Activated CD4-positive, CD25-positive, alpha-beta regulatory T cell (primary cell): ENCODE results near the gene PNLIPRP2.

ENCODE experiments used
- DNase-seq, 4 experiments: peaks; one replicate each; lab custom pipeline; 2025; lab: John Stamatoyannopoulos, UW

The PNLIPRP2 gene

GRCh38 chr10:116655568-116655967 is 34.8 kb downstream of the PNLIPRP2 start:
- DNase-seq: no peak

DNA sequence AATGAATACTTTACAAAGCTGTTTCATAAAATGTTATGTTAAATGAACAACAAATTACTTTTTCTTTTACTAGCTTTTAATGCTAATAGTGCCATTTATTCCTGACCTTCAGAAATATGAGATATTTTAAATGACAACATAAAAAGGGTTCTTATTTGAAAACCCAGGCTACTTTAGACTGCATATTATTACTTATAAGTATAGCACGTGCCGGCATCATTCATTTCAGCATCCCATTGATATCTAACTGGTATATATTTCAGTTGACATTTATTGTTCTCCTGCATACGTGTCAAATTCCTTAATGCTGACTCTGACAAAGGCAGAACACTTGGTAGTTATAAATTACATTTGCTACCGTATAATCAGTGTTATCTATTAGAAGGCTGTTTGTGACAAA is 35.3 kb downstream of the PNLIPRP2 start:
- no peak for DNase-seq

DNA sequence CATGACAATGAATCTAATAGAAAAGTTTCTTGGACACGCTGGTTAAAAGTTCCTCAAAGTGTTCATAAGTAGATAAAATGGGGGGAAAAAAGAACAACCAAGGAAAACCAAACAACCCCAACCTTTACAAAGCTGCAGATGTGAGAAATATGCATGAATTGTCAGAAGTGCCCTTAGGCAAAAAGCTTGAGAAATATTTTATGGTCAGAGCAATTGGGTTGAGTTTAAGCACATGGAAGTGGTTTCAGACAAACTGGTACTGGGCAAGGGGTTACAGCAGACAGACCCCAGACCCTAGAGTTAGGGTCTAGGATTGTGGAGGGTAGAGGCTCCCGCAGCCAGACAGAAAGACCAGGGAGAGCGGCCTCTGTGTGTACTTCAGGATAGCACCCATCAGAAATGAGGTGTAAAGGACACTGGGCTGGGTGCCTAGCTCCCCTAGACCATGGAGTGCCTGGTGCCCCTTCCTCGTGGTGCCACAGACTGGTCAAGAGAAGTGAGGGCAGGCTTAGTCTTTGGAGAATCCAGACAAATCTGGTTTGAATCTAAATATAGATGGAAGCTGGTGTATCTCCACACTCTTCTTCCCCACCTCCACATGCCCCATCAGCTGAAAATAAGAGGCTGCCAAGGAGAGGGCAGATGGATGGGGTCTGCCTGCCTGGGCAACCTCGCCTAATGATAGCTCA is 37.3 kb downstream of the PNLIPRP2 start:
- no peak for DNase-seq

DNA sequence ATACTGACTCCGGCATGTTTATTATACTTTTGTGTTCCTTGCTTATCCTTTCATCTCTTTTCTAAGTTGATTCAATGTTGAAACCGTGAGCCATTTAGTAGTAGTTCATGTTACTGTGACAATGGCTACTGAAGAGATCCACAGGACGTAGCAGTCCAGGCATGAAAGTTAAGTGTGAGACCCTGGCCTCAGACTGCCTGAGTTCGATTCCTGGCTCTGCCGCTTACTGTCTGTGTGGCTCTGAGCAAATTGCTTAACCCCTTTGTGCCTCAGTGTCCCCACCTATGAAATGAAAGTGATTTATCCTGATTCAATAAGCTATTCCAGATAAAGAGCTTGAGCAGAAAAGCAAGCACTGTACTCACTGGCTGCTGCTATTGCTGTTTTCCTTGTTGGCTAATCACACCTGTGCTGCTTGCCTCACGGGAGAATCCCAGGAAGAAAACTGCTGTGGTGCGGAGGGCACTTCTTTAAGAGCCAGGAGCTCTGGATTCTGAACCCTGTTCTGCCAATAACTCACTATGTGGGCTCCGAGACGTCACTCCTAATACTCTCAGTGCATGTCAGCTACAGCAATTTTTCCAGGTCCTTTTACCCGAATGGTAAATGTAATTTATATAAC is 38.4 kb downstream of the PNLIPRP2 start:
- no peak for DNase-seq

- DNase-seq: no peak
Observed at GRCh38 chr10:116660860-116661259, 40.1 kb downstream of the PNLIPRP2 start.

DNA sequence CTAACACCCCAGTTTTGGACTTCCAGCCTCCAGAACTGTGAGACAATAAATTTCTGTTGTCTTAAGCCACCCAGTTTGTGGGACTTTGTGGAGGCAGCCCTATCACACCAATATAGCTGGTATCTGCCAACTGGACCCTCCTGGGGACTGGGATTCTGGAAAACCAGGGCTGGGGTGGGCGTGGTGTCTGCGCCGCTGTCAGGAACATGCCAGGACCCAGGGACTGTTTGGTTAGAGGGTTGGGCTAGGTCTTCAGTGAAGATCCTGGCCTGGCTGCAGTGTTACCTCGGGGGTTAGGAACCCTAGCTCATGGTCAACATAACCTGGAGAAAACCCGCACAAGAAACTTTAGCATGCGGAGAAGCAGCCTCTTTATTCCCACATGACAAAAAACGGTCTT is 42.6 kb downstream of the PNLIPRP2 start:
- no peak for DNase-seq

DNA sequence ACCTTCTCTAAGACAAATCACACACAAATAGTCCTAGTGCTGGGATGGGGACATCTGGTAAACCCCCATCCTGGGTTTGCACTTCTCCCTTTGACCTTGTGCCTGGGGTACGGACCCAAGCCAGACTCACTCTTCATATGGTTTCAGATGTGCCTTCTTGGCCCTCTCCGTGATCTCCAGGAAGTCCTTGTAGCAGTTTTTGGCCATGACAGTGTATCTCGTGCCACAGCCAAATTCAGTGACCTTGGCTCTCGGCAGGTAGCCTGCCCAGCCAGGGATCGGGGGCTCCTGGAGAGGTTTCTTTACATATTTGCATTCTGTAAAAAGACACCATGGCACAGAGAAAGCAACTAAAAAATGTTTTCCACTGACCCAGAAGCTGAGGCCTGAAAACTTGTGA is 43.9 kb downstream of the PNLIPRP2 start:
- DNase-seq: no peak

DNA sequence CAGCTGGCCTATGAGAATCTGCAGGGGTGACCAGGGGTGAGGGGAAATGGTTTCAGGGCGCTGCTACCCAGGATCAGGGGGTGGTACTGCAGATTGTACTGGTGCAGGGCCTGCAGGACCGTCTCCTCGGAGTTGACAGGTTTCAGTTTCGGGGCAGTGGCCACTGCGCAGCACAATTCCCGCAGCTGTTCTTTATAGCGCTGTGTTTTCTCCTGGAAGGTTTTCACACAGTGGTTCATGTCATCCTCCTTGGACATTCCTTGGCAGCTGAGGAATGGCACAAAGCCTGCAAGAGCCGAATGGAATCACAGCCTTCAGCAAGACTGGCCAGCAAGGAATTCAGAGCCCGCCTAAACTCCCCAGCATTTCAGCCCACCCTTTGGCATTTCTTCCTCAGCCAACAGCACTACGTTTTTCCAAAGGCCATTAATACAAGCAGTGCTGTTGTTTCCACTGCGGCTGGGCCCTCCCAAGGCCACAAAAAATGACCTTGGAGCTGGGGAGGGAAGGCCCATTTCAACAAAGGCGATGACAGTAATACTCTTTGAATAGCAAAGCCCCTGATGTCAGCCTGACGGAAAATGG is 44.9 kb downstream of the PNLIPRP2 start:
- DNase-seq: no peak

DNA sequence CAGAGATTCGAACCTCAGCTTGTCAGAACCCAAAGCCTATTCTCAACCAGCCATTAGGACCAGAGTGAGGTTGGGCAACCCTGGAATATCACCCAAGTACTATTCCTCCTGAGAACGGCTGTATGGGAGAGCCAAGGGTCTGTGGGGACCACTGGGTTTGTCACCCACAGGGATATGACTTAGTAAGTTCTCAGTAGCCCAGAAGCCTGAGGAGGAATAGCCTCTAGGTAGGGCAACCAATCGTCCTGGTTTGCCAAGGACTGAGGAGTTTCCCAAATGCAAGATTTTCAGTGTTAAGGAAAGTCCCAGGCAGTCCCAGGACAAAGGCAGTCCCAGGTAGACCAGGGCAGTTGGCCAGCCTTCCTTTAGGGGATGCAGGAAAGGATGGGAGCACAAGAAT is 46.7 kb downstream of the PNLIPRP2 start:
- no peak for DNase-seq

DNA sequence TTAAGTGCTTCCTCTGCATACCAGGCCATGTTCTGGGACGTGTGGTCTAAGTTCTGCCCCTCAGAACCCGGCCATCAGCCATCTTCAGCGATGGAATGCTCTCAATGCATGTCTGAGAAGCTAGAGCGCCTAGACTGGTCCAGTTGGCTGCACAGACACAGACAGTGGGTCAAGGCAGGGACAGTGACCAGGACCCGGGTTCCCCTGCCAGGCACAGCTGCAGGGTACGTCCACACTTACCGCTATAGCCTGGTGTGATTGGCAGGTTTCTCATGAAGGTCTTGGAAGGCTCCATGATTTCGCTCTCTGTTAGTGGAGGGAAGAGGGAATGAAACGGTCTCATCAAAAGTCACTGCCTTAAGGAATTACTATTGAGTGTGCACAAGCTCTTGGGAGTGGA is 47.3 kb downstream of the PNLIPRP2 start:
- no peak for DNase-seq

DNA sequence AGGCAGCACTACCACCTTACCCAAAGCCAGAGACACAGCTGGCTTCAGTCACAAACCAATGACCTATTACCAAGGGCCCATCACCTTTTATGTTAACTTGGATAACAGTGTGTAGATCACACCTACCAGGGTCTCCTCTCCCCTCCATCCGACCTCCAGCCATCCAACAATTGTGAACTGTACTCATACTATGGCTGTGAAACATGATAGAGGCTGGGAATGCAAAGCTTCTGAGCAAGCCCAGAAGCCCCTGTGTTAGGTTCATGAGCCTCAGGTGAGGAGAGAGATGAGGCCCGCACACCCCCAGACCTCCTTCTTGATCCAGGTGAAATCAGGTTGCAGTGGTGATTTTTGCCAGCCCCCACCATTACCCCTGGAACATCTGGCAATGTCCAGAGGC is 47.7 kb downstream of the PNLIPRP2 start:
- DNase-seq: no peak

DNA sequence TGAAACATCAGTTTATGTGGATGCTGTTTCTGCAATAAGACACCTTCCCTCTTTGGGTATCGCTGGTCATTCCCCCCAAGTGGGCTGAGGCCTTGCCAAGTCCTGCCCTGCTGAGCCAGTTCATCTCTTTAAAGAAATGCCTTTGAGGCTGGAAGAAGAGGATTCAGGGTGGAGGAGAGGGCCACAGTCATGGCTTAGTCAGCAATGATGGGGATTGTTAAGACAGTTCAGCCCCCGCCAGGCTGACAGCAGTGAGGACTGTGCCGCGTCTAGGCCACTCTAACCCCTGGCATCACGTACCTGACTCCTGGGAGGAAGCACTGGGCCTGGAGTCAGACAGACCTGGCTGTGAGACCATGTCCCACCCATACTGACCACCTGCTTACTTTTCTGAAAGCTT is 48.3 kb downstream of the PNLIPRP2 start:
- no peak for DNase-seq

DNA sequence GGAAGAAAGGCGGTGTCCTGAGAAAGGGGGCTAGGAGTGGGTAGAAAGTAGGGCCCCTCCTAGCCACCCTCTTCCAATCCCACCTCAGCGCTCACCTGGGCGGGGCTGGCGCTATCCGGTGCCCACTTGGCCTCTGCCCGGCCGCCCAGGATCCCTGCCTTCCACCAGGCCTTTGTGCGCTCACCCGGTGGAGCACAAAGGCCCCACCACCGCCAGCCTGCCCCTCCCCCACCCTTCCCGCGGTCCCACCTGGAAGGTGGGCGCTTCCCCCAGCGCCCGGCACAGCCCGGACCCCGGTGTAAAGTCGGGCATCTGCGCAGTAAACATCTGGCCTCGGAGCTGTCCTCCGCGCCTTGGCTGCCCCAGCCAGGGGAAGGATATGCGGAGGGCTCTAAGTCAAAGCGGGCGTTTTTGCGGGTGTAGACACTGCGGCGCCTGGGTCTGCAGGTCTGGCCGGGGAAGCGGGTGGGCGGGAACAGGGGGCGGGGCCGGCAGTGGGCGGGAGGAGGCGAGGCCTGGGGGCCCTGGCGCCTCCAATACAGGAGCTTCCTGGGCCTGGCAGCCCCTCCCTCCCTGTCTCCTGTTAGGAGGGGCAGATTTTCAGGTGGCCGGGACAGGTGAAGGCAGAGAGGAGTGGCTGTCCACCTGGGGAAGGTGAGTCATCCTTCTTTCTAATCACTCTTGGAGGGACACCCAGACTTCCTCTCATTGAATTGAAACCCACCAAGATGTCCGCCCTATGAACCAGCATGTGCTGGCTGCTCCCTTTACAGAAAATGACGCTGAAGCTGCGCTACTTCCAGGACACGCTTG is 49.3 kb downstream of the PNLIPRP2 start:
- no peak for DNase-seq

- no peak for DNase-seq
Observed at GRCh38 chr10:116670706-116671105, 50.0 kb downstream of the PNLIPRP2 start.

DNA sequence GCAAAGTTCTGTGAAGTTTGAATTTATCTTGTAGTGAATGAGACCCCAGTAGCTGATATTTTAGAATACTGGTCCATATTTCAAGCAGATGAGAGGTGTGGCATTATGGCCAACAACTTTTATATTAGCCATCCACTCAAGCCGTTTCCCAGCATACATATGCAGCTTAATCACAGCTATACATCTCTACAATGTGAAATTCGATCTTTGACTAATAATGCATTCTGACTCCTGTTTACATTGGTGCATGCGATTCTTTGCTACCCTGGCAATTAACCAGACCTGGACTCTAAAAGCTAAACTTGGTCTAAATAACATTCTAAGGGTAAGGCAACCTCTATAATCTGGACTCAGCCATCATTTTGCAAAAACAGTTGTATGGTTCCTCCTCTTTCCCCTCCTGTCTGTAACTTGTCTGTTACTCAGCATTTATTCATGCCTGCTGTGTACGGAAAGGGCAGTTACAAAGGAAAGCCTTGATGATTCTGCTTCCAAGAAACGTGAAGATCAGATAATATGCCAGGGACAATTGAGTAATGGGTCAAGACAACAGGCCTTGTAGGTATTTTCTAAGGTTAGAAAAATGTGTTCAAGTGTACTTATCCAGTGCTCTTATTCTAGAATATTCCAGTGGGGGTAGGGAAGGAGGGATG is 50.6 kb downstream of the PNLIPRP2 start:
- no peak for DNase-seq

DNA sequence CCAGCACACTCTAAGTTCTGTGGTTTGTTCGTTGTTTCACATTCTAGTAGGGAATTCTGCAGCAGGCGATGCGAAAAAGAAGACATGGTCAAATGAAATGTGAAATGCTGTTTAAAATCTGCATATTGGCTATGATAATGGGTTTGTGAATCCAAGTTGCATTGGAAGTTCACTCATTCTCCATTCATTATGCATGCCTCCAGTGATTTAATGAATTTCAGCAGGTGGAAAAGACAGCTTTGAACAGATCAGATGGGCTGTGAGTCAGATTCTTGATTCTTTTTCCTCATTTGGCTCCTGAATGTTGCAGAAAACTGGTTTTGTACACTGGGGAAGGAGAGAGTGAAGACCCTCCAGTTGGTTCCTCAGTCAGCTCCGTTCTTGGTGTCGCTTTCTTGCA is 52.1 kb downstream of the PNLIPRP2 start:
- DNase-seq: no peak

- DNase-seq: no peak
Observed at GRCh38 chr10:116673866-116674265, 53.1 kb downstream of the PNLIPRP2 start.

GRCh38 chr10:116674901-116675423 is 54.2 kb downstream of the PNLIPRP2 start:
- DNase-seq: no peak

- no peak for DNase-seq
Observed at GRCh38 chr10:116676118-116676517, 55.4 kb downstream of the PNLIPRP2 start.

DNA sequence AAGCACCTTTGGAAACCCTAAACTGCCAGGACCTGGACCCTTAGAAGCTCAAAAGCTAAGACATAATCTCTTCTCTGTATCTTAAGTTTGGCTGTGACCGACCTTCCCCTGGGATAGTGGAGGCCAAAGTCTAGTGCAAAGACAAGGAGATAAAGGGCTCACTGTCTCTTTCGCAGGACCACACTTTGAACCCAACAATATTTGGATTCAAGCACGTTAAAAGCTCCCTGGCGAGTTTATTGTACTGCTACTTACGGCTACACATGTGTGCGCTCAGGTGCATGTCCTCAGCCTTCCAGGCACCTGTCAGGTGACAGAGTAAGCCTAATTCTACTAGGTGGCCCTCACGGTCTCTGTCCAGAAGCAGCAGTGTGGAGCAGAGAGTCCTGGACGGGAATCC is 55.9 kb downstream of the PNLIPRP2 start:
- no peak for DNase-seq

DNA sequence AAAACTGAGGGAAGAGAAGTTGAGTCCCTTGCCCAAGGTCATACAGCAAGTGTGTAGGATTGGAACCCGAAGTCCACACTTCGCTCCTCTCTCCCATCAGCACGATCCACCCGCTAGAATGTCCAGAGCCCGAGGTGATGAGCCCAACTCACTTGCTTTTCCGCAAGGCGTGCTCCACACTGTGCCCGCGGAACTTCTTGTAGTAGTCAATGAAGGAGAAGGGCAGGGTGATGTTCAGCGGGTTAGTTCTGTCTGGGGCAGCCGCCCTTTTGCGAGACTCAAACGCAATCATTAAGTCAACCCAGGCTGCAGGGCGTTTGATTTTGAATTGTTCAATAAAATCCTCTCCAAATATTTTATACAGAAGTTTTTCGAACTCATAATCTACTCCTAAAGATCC is 58.6 kb downstream of the PNLIPRP2 start:
- no peak for DNase-seq

GRCh38 chr10:116683166-116683565 is 62.4 kb downstream of the PNLIPRP2 start:
- DNase-seq: no peak
